HG02938 (cell line): ENCODE measurements around the gene SPARC.
A peak's percentile ranks its signal among the peaks of the same experiment; 100 is the strongest.
"Not testable (repeated sequence)": the region's sequence is repeated elsewhere in the genome, so short reads cannot be mapped to it uniquely, and the experiment has no call there.

Source experiments
- ATAC-seq: cut with Tn5 transposase; IDR thresholded peaks from one replicate; pipeline ENCODE4 v1.9.1; 2021; ENCODE audit warnings: mild to moderate bottlenecking, moderate library complexity; ENCODE audit not compliant: unreplicated experiment

Gene SPARC

GRCh38 chr5:151700820-151701219, 14.1 kb upstream of the SPARC start:
- ATAC-seq: no peak

GRCh38 chr5:151700296-151700695, 13.6 kb upstream of the SPARC start:
- ATAC-seq: peak; percentile 35

- ATAC-seq: no peak
These were observed 12.6 kb upstream of the SPARC start for GRCh38 chr5:151699071-151699901.

- ATAC-seq: not testable (repeated sequence)
These were observed 11.4 kb upstream of the SPARC start for GRCh38 chr5:151698081-151698480.

GRCh38 chr5:151697452-151697851, 10.7 kb upstream of the SPARC start:
- ATAC-seq: no peak

GRCh38 chr5:151696470-151697061, 9.9 kb upstream of the SPARC start:
- ATAC-seq: no peak

GRCh38 chr5:151695464-151695863, 8.7 kb upstream of the SPARC start:
- ATAC-seq: no peak

GRCh38 chr5:151694035-151694485, 7.3 kb upstream of the SPARC start:
- ATAC-seq: no peak

- ATAC-seq: no peak
These were observed 5.6 kb upstream of the SPARC start for GRCh38 chr5:151692312-151692711.

- no peak for ATAC-seq
These were observed 5.0 kb upstream of the SPARC start for GRCh38 chr5:151691706-151692105.

GRCh38 chr5:151689591-151689990, 2.9 kb upstream of the SPARC start:
- ATAC-seq: not testable (repeated sequence)

- no peak for ATAC-seq
These were observed 1.7 kb upstream of the SPARC start for GRCh38 chr5:151688436-151688835.

- no peak for ATAC-seq
These were observed 704 bp downstream of the SPARC start for GRCh38 chr5:151685749-151686673.

- ATAC-seq: no peak
These were observed 1.9 kb downstream of the SPARC start for GRCh38 chr5:151684690-151685361.

GRCh38 chr5:151683986-151684588, 2.6 kb downstream of the SPARC start:
- ATAC-seq: no peak

GRCh38 chr5:151683444-151683843, 3.3 kb downstream of the SPARC start:
- ATAC-seq: no peak

- ATAC-seq: no peak
These were observed 3.9 kb downstream of the SPARC start for GRCh38 chr5:151682751-151683331.

- no peak for ATAC-seq
These were observed 4.5 kb downstream of the SPARC start for GRCh38 chr5:151682240-151682639.

GRCh38 chr5:151680944-151681427, 5.7 kb downstream of the SPARC start:
- no peak for ATAC-seq

- not testable (repeated sequence) for ATAC-seq
These were observed 6.6 kb downstream of the SPARC start for GRCh38 chr5:151680156-151680505.
